ENCODE measurements around the gene VRK1. TPM values are rescaled to one million over a fixed set of nuclear protein-coding genes. Genes with fewer than 3 reads are reported as not detected.

The VRK1 gene
- total RNA-seq, 1 donor from 2014 or later, result 126 TPM

DNA sequence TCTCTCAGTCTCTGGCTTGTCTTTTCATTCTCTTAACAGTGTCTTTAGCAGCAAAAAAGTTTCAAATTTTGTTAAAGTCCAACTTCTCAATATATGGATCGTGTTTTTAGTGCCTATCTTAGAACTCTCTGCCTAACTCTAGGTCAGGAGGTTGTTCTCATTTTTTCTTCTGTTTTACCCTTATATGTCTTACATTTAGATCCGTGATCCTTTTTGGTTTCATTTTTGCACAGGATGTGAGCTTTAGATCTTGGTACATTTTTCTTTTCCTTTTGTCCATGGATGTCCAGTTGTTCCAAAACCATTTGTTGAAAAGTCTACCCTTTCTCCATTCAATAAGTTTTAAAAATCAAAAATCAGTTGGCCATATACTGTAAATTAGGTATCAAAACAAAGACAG, 6.8 kb downstream of the VRK1 start:
- H2AFZ ChIP-seq (replicated peaks), result no peak overlapping the region
- no peaks in the 10 kb centered on the region for H3F3A ChIP-seq (ENCODE audit: low read depth)
- no peaks in the 10 kb centered on the region for H3K36me3 ChIP-seq
- peaks cover 83% of the 10 kb centered on the region for H4K20me1 ChIP-seq (ENCODE audit: low read depth)
- H3K27ac ChIP-seq, result no peak overlapping the region
- peaks cover 100% of the 10 kb centered on the region for H3K79me2 ChIP-seq (ENCODE audit: low read depth)
- no peak for DNase-seq (ENCODE audit: low spot score)
- Mint-ChIP-seq H3K4me3 (no peak overlapping the region), H3K36me3 (peaks cover 17% of the 10 kb centered on the region), H3K9me3 (peaks cover 7% of the 10 kb centered on the region), H3K27me3 (ENCODE audit: insufficient read depth, low read depth) (no peaks in the 10 kb centered on the region), H3K4me1 (peaks cover 8% of the 10 kb centered on the region), H3K27ac (no peak overlapping the region)
- H3K27me3 ChIP-seq, result no peaks in the 10 kb centered on the region
- no peak overlapping the region for H3K4me2 ChIP-seq
- no peak overlapping the region for H3K4me3 ChIP-seq
- no peak for TF ChIP-seq CTCF (IDR thresholded peaks at IDR 0.05)
- no peak for TF ChIP-seq EZH2phosphoT487 (IDR thresholded peaks at IDR 0.05)
- no peak for TF ChIP-seq EZH2 (IDR thresholded peaks at IDR 0.05)
- peaks cover 8% of the 10 kb centered on the region for H3K4me1 ChIP-seq
- H3K9me3 ChIP-seq (ENCODE audit: low read depth), result no peaks in the 10 kb centered on the region
- H3K9ac ChIP-seq, result no peak overlapping the region

GRCh38 chr14:96804895-96805294, 7.7 kb downstream of the VRK1 start:
- no peak overlapping the region for H3K4me3 ChIP-seq
- H3K79me2 ChIP-seq (ENCODE audit: low read depth), result peaks cover 100% of the 10 kb centered on the region
- peaks cover 8% of the 10 kb centered on the region for H3K9me3 Mint-ChIP-seq
- H3K27ac Mint-ChIP-seq, result no peak overlapping the region
- no peaks in the 10 kb centered on the region for H3F3A ChIP-seq (ENCODE audit: low read depth)
- no peaks in the 10 kb centered on the region for H3K27me3 Mint-ChIP-seq (ENCODE audit: insufficient read depth, low read depth)
- H3K9ac ChIP-seq, result no peak overlapping the region
- no peaks in the 10 kb centered on the region for H3K36me3 ChIP-seq
- no peak for TF ChIP-seq EZH2phosphoT487 (IDR thresholded peaks at IDR 0.05)
- no peak for TF ChIP-seq EZH2 (IDR thresholded peaks at IDR 0.05)
- TF ChIP-seq CTCF (IDR thresholded peaks at IDR 0.05), result no peak
- no peak overlapping the region for H3K4me3 Mint-ChIP-seq
- no peaks in the 10 kb centered on the region for H3K9me3 ChIP-seq (ENCODE audit: low read depth)
- peaks cover 74% of the 10 kb centered on the region for H4K20me1 ChIP-seq (ENCODE audit: low read depth)
- H3K4me1 Mint-ChIP-seq, result peaks cover 3% of the 10 kb centered on the region
- no peak overlapping the region for H3K27ac ChIP-seq
- H2AFZ ChIP-seq (replicated peaks), result no peak overlapping the region
- peaks cover 20% of the 10 kb centered on the region for H3K36me3 Mint-ChIP-seq
- no peaks in the 10 kb centered on the region for H3K4me1 ChIP-seq
- H3K4me2 ChIP-seq, result no peak overlapping the region
- H3K27me3 ChIP-seq, result no peaks in the 10 kb centered on the region
- DNase-seq (ENCODE audit: low spot score), result no peak

DNA sequence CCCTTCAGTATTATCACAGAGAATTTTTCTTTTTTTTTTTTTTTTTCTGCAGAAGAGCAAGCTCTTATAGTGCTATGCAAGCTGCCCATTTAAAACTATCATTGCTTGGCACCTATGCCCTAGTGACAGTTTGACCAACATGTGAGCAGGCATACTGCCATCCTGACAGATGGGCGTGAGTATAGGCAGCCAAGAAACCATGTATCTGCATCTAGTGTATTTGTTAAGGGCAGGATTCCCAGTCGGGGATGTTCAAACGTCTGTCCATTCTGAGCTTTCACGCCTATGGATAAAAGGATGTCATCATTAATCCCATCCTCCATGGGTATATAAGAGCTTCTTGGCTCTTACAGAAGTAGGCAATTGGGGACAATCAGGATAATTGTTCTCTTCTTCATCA, 8.8 kb downstream of the VRK1 start:
- no peaks in the 10 kb centered on the region for H3K4me1 ChIP-seq
- peaks cover 100% of the 10 kb centered on the region for H3K79me2 ChIP-seq (ENCODE audit: low read depth)
- no peak overlapping the region for H3K27ac ChIP-seq
- H3K36me3 ChIP-seq, result no peaks in the 10 kb centered on the region
- no peak overlapping the region for H3K4me2 ChIP-seq
- H3K9ac ChIP-seq, result no peak overlapping the region
- no peak overlapping the region for H2AFZ ChIP-seq (replicated peaks)
- H4K20me1 ChIP-seq (ENCODE audit: low read depth), result peaks cover 63% of the 10 kb centered on the region
- H3K27me3 ChIP-seq, result no peaks in the 10 kb centered on the region
- DNase-seq (ENCODE audit: low spot score), result no peak
- Mint-ChIP-seq H3K27ac (no peak overlapping the region), H3K27me3 (ENCODE audit: insufficient read depth, low read depth) (no peaks in the 10 kb centered on the region), H3K4me3 (no peak overlapping the region), H3K9me3 (peaks cover 17% of the 10 kb centered on the region), H3K36me3 (peaks cover 28% of the 10 kb centered on the region), H3K4me1 (no peaks in the 10 kb centered on the region)
- no peak for TF ChIP-seq CTCF (IDR thresholded peaks at IDR 0.05)
- TF ChIP-seq EZH2 (IDR thresholded peaks at IDR 0.05), result no peak
- no peak overlapping the region for H3K4me3 ChIP-seq
- H3F3A ChIP-seq (ENCODE audit: low read depth), result no peaks in the 10 kb centered on the region
- no peaks in the 10 kb centered on the region for H3K9me3 ChIP-seq (ENCODE audit: low read depth)

Data from neural progenitor cell (in vitro differentiated cells).